Activated T-helper 17 cell treated with anti-CD3 and anti-CD28 coated beads, Interleukin-2, amount 50 U/mL, for 72 hours (primary cell): ENCODE results near the gene STARD13. TPM values are rescaled to one million over a fixed set of nuclear protein-coding genes. Genes with fewer than 3 reads are reported as not detected.

Experiments used
- ATAC-seq: fragments of 150-1000 bp; cut with Tn5 transposase; replicated peaks from 2 replicates; pipeline ENCODE4 v1.10.0; 2021; ENCODE audit warnings: mild to moderate bottlenecking, moderate library complexity
- H3K27ac Mint-ChIP-seq: one replicate; pipeline ENCODE4 v1.8.0; 2022; ENCODE audit warnings: mixed read lengths
- H3K27me3 Mint-ChIP-seq: one replicate; pipeline ENCODE4 v1.8.0; 2022; ENCODE audit warnings: mixed read lengths
- H3K36me3 Mint-ChIP-seq: one replicate; pipeline ENCODE4 v1.8.0; 2022; ENCODE audit warnings: low read depth, mild to moderate bottlenecking, mixed read lengths
- H3K4me1 Mint-ChIP-seq: one replicate; pipeline ENCODE4 v1.8.0; 2022; ENCODE audit warnings: mixed read lengths
- H3K4me3 Mint-ChIP-seq: one replicate; pipeline ENCODE4 v1.8.0; 2022; ENCODE audit warnings: mild to moderate bottlenecking, mixed read lengths
- H3K9me3 Mint-ChIP-seq: one replicate; pipeline ENCODE4 v1.8.0; 2022; ENCODE audit warnings: mixed read lengths
- total RNA-seq, 2 donors: library from RNA; stranded (reverse); gene quantifications; one replicate each; pipeline ENCODE4 v1.2.3, GENCODE V29; 2022

Gene STARD13
- total RNA-seq, 2 donors from 2014 or later = 1.1 to 2.3 TPM

DNA sequence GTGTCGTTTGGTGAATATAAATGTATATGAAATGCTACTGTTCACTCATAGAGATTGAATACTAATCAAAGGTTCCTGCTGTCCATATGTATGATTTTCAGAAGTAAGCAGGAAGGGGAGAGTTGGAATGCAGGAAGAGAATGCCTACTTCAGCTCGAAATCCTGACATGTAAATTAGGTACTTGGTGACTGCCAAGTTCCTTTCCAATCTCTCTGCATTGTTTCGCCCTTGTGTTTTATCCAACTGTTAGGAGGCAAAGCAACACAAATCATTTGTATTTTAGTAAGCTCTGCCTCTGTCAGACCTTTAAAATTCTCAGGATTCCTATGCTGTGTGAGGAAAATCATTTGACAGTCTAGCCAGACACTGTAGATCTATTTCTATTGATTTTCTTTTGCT, 9.0 kb downstream of the STARD13 start:
- Mint-ChIP-seq H3K27ac (no peak overlapping the region), H3K4me3 (no peak overlapping the region), H3K36me3 (no peaks in the 10 kb centered on the region), H3K4me1 (no peaks in the 10 kb centered on the region), H3K27me3 (peaks cover 2% of the 10 kb centered on the region), H3K9me3 (no peaks in the 10 kb centered on the region)
- ATAC-seq = no peak

- Mint-ChIP-seq H3K4me1 (no peaks in the 10 kb centered on the region), H3K27ac (no peak overlapping the region), H3K9me3 (no peaks in the 10 kb centered on the region), H3K27me3 (no peaks in the 10 kb centered on the region), H3K4me3 (no peak overlapping the region), H3K36me3 (no peaks in the 10 kb centered on the region)
- ATAC-seq = no peak
Observed at GRCh38 chr13:33275916-33276315, 9.6 kb downstream of the STARD13 start.

DNA sequence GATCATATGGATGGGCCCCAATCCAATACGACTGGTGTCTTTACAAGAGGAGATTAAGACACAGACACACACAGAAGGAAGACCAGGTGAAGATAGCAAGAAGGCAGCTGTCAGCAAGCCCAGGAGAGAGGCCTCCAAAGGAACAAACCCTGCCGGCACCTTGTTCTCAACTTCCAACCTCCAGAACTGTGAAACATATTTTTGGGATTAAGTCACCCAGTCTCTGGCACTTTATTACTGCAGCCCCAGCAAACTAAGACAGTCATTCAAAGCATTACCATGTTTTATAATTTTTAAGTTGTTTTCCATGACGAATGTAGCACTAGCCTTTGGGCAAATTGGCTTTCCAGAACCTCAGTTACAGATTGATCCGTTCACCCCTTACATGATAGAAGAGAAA, 11.3 kb downstream of the STARD13 start:
- Mint-ChIP-seq H3K27ac (no peak overlapping the region), H3K9me3 (no peaks in the 10 kb centered on the region), H3K36me3 (no peaks in the 10 kb centered on the region), H3K4me1 (no peaks in the 10 kb centered on the region), H3K4me3 (no peak overlapping the region), H3K27me3 (no peaks in the 10 kb centered on the region)
- ATAC-seq = no peak

- H3K27ac Mint-ChIP-seq = no peak overlapping the region
- ATAC-seq = no peak
- H3K9me3 Mint-ChIP-seq = no peaks in the 10 kb centered on the region
- no peak overlapping the region for H3K4me3 Mint-ChIP-seq
- H3K27me3 Mint-ChIP-seq = no peaks in the 10 kb centered on the region
- no peaks in the 10 kb centered on the region for H3K4me1 Mint-ChIP-seq
- no peaks in the 10 kb centered on the region for H3K36me3 Mint-ChIP-seq
Observed at GRCh38 chr13:33272531-33273124, 12.9 kb downstream of the STARD13 start.

DNA sequence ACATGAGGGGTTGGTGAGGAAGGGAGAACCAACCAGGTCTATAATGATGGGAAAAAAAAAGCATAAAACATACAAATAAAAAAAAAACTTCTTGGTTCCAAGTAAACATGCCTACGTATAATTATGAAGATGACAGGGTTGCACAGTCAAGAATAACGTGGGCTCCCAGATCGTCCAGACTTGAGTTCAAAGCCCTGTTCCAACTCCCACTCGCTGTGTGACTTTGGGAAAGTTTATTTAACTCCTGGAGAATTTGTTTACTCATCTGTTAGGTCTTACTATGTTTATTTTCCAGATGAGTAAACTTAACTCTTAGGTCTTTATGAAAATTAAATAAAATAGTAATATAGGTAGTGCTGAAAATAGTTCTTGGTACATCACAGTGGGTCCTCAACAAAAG, 13.8 kb downstream of the STARD13 start:
- H3K9me3 Mint-ChIP-seq = no peaks in the 10 kb centered on the region
- no peaks in the 10 kb centered on the region for H3K4me1 Mint-ChIP-seq
- no peak for ATAC-seq
- no peaks in the 10 kb centered on the region for H3K36me3 Mint-ChIP-seq
- no peak overlapping the region for H3K27ac Mint-ChIP-seq
- no peak overlapping the region for H3K4me3 Mint-ChIP-seq
- H3K27me3 Mint-ChIP-seq = no peaks in the 10 kb centered on the region

DNA sequence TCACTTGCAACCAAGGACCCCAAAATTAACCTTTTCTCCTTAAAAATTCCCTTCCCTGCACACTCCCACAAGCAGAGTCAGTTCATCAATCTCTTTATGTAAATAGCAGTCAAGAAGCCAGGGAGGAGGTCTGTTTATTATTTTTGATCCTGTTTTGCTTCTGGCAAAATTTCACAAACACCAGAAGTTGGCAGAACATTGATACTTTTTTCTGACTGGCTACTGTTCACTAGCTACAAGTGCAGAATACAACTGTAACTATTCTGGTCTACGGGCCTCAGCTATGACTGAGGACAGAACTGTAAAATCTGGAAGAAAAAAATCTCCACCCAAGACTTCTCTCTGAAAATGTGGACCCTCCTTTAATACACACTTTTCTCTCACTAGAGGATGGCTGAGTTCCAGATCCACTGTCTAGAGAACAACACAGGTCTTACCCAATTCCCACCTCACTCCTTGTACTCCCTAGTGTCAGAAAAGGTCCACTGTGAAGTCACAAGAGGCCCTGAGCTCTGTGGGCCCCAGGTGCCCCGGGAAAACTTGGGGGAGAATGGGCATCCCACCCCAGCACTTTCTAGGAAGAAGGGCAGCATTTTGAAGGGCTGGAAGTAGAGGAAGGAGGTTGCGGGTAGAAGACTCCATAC, 14.5 kb downstream of the STARD13 start:
- Mint-ChIP-seq H3K27me3 (no peaks in the 10 kb centered on the region), H3K27ac (no peak overlapping the region), H3K4me3 (no peak overlapping the region), H3K9me3 (no peaks in the 10 kb centered on the region), H3K36me3 (no peaks in the 10 kb centered on the region), H3K4me1 (no peaks in the 10 kb centered on the region)
- no peak for ATAC-seq

- Mint-ChIP-seq H3K9me3 (no peaks in the 10 kb centered on the region), H3K27ac (no peak overlapping the region), H3K4me3 (no peak overlapping the region), H3K27me3 (no peaks in the 10 kb centered on the region), H3K4me1 (no peaks in the 10 kb centered on the region), H3K36me3 (no peaks in the 10 kb centered on the region)
- no peak for ATAC-seq
Observed at GRCh38 chr13:33265607-33266006, 19.9 kb downstream of the STARD13 start.

- no peaks in the 10 kb centered on the region for H3K4me1 Mint-ChIP-seq
- H3K27me3 Mint-ChIP-seq = no peaks in the 10 kb centered on the region
- no peak overlapping the region for H3K4me3 Mint-ChIP-seq
- H3K27ac Mint-ChIP-seq = no peak overlapping the region
- ATAC-seq = no peak
- H3K9me3 Mint-ChIP-seq = no peaks in the 10 kb centered on the region
- no peaks in the 10 kb centered on the region for H3K36me3 Mint-ChIP-seq
Observed at GRCh38 chr13:33265133-33265532, 20.4 kb downstream of the STARD13 start.

DNA sequence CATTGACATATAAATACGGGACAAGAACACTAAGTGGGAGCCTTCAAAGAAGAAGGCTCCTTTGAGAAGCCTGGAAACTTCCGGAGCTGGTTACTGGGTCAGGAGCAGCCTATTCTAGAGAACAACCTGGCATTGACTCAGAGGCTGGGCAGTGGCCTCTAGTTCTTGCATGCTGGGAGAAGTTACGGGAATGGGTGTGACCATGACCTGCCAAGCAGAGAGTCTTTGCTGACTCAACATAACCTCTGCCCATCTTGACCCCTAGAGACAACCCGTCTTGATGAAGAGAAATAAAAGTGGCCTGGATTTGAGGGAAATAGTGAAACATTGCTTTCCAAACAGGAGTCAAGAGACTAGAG, 21.0 kb downstream of the STARD13 start:
- Mint-ChIP-seq H3K4me1 (no peaks in the 10 kb centered on the region), H3K27ac (no peak overlapping the region), H3K9me3 (no peaks in the 10 kb centered on the region), H3K36me3 (no peaks in the 10 kb centered on the region), H3K27me3 (no peaks in the 10 kb centered on the region), H3K4me3 (no peak overlapping the region)
- no peak for ATAC-seq

- no peak overlapping the region for H3K27ac Mint-ChIP-seq
- no peaks in the 10 kb centered on the region for H3K4me1 Mint-ChIP-seq
- no peak for ATAC-seq
- H3K9me3 Mint-ChIP-seq = no peaks in the 10 kb centered on the region
- no peaks in the 10 kb centered on the region for H3K27me3 Mint-ChIP-seq
- no peak overlapping the region for H3K4me3 Mint-ChIP-seq
- H3K36me3 Mint-ChIP-seq = no peaks in the 10 kb centered on the region
Observed at GRCh38 chr13:33263976-33264619, 21.5 kb downstream of the STARD13 start.

- Mint-ChIP-seq H3K36me3 (no peaks in the 10 kb centered on the region), H3K27me3 (no peaks in the 10 kb centered on the region), H3K4me1 (no peaks in the 10 kb centered on the region), H3K4me3 (no peak overlapping the region), H3K27ac (no peak overlapping the region), H3K9me3 (no peaks in the 10 kb centered on the region)
- ATAC-seq = no peak
Observed at GRCh38 chr13:33263484-33263883, 22.1 kb downstream of the STARD13 start.

GRCh38 chr13:33262997-33263396, 22.6 kb downstream of the STARD13 start:
- no peaks in the 10 kb centered on the region for H3K4me1 Mint-ChIP-seq
- ATAC-seq = no peak
- no peak overlapping the region for H3K4me3 Mint-ChIP-seq

GRCh38 chr13:33262594-33262993, 23.0 kb downstream of the STARD13 start:
- Mint-ChIP-seq H3K4me1 (no peaks in the 10 kb centered on the region), H3K27ac (no peak overlapping the region), H3K9me3 (no peaks in the 10 kb centered on the region), H3K36me3 (no peaks in the 10 kb centered on the region), H3K4me3 (no peak overlapping the region), H3K27me3 (no peaks in the 10 kb centered on the region)
- no peak for ATAC-seq

More at GRCh38 chr13:33262997-33263396, 22.6 kb downstream of the STARD13 start:
- Mint-ChIP-seq H3K9me3 (no peaks in the 10 kb centered on the region), H3K27ac (no peak overlapping the region), H3K27me3 (no peaks in the 10 kb centered on the region), H3K36me3 (no peaks in the 10 kb centered on the region)

- no peak overlapping the region for H3K4me3 Mint-ChIP-seq
- no peaks in the 10 kb centered on the region for H3K4me1 Mint-ChIP-seq
- peak; percentile 35 for ATAC-seq
- no peaks in the 10 kb centered on the region for H3K36me3 Mint-ChIP-seq
- H3K9me3 Mint-ChIP-seq = no peaks in the 10 kb centered on the region
- no peaks in the 10 kb centered on the region for H3K27me3 Mint-ChIP-seq
- H3K27ac Mint-ChIP-seq = no peak overlapping the region
Observed at GRCh38 chr13:33262062-33262487, 23.5 kb downstream of the STARD13 start.

GRCh38 chr13:33261387-33262061, 24.0 kb downstream of the STARD13 start:
- Mint-ChIP-seq H3K9me3 (no peaks in the 10 kb centered on the region), H3K27me3 (no peaks in the 10 kb centered on the region), H3K36me3 (no peaks in the 10 kb centered on the region), H3K4me3 (no peak overlapping the region), H3K27ac (no peak overlapping the region), H3K4me1 (no peaks in the 10 kb centered on the region)
- ATAC-seq = no peak
